Keratinocyte (primary cell): Measurements from ENCODE around the gene ARHGDIG. TPM values are rescaled to one million over a fixed set of nuclear protein-coding genes. Genes with fewer than 3 reads are reported as not detected.
A peak's percentile ranks its signal among the peaks of the same experiment; 100 is the strongest.

Source experiments
- DNase-seq: peaks from one replicate; pipeline ENCODE4 v3.0.0-alpha.2; 2011; ENCODE audit warnings: low read depth, missing footprints, low spot score
- FAIRE-seq: peaks from 2 replicates; lab custom pipeline; 2011; peaks lifted over from hg19 to GRCh38; lab: Jason Lieb, UNC
- H2AFZ ChIP-seq: 2 replicates; pipeline ENCODE4 v1.6.0; 2012; ENCODE audit warnings: low read length, control low read depth, inconsistent platforms; ENCODE audit not compliant: control insufficient read depth
- H3K27ac ChIP-seq: 2 replicates; pipeline ENCODE4 v1.5.1; 2011; ENCODE audit warnings: low read length; ENCODE audit not compliant: control insufficient read depth, insufficient read depth
- H3K27me3 ChIP-seq: 3 replicates; pipeline ENCODE4 v1.6.0; 2011; ENCODE audit warnings: low read length; ENCODE audit not compliant: control insufficient read depth, insufficient read depth; ENCODE audit errors: extremely low read depth
- H3K36me3 ChIP-seq, 2 experiments: 2 replicates in 1 of 2; 3 replicates in 1 of 2; pipeline ENCODE4 v1.5.1; 2011; ENCODE audit warnings: low read length in 2 of 2, mild to moderate bottlenecking in 1 of 2; ENCODE audit not compliant: control insufficient read depth in 2 of 2, insufficient read depth in 2 of 2; ENCODE audit errors: extremely low read depth in 1 of 2
- H3K4me1 ChIP-seq: 3 replicates; pipeline ENCODE4 v1.5.1; 2011; ENCODE audit warnings: low read length; ENCODE audit not compliant: control insufficient read depth, insufficient read depth; ENCODE audit errors: extremely low read depth
- H3K4me2 ChIP-seq: 3 replicates; pipeline ENCODE4 v1.6.0; 2011; ENCODE audit warnings: low read depth, low read length; ENCODE audit not compliant: control insufficient read depth, insufficient read depth; ENCODE audit errors: extremely low read depth
- H3K4me3 ChIP-seq, 3 experiments: fragments of 200-600 bp in 1 of 3; sonication (generic) in 1 of 3; 2 replicates in 2 of 3; 3 replicates in 1 of 3; pipeline ENCODE4 v1.5.1; 2011 to 2016; ENCODE audit warnings: low read length in 3 of 3, mild to moderate bottlenecking in 3 of 3, control low read depth in 2 of 3, inconsistent platforms in 1 of 3, low read depth in 1 of 3, mixed read lengths in 1 of 3, mixed run types in 1 of 3, moderate library complexity in 1 of 3; ENCODE audit not compliant: control insufficient read depth in 2 of 3, insufficient read depth in 2 of 3; ENCODE audit errors: extremely low read depth in 1 of 3
- H3K79me2 ChIP-seq: 2 replicates; pipeline ENCODE4 v1.6.0; 2012; ENCODE audit warnings: low read length; ENCODE audit not compliant: control insufficient read depth, insufficient read depth
- H3K9ac ChIP-seq: 3 replicates; pipeline ENCODE4 v1.6.0; 2011; ENCODE audit warnings: low read length; ENCODE audit not compliant: control insufficient read depth, insufficient read depth; ENCODE audit errors: extremely low read depth
- H3K9me1 ChIP-seq: 3 replicates; pipeline ENCODE4 v1.6.0; 2011; ENCODE audit warnings: low read length; ENCODE audit not compliant: control insufficient read depth, insufficient read depth; ENCODE audit errors: extremely low read depth
- H3K9me3 ChIP-seq: 2 replicates; pipeline ENCODE4 v1.5.1; 2012; ENCODE audit warnings: low read depth, low read length; ENCODE audit not compliant: control insufficient read depth
- H4K20me1 ChIP-seq: 3 replicates; pipeline ENCODE4 v1.6.0; 2011; ENCODE audit warnings: low read length; ENCODE audit not compliant: control insufficient read depth, insufficient read depth; ENCODE audit errors: extremely low read depth
- CTCF ChIP-seq, 3 experiments: IDR thresholded peaks in 1 of 3; conservative IDR thresholded peaks in 1 of 3; optimal IDR thresholded peaks in 1 of 3; 2 replicates in 2 of 3; 3 replicates in 1 of 3; pipeline versions ENCODE3 to v1.5.1; 2011; ENCODE audit warnings: low read length in 3 of 3, mild to moderate bottlenecking in 3 of 3, moderate library complexity in 2 of 3, control low read depth in 1 of 3, inconsistent platforms in 1 of 3; ENCODE audit not compliant: insufficient read depth in 2 of 3; ENCODE audit errors: extremely low read depth in 1 of 3
- EZH2 ChIP-seq: IDR thresholded peaks from one replicate; pipeline ENCODE4 v1.6.1; 2012; ENCODE audit warnings: inconsistent platforms, mild to moderate bottlenecking, low read length, moderate library complexity
- dilution Hi-C: fragments of 300-500 bp; cut with MboI; formaldehyde crosslinking; loops from one replicate; pipeline ENCODE4 v1.7.0; 2020; ENCODE audit warnings: low sequenced_read_pairs; ENCODE audit not compliant: extremely low pct_ligation_motif_present
- polyA plus RNA-seq, 5 experiments: library from polyadenylated mRNA; depleted of rRNA in 3 of 5; stranded (reverse) in 3 of 5; stranded (forward) in 1 of 5; unstranded in 1 of 5; fragments of >200 nt; gene quantifications; 1 replicate in 1 of 5; 2 replicates in 3 of 5; 3 replicates in 1 of 5; pipeline versions ENCODE4 v1.2.1 to v1.2.3, GENCODE V29; 2011 to 2012; ENCODE audit warnings: missing spikeins in 2 of 5, low read depth in 1 of 5, low replicate concordance in 1 of 5

ARHGDIG gene
- polyA plus RNA-seq, 1 donor (not counting 4 experiments of a cell fraction or from before 2014, with no cell fraction given): 0.17 TPM

GRCh38 chr16:275786-276232 is 4.6 kb upstream of the ARHGDIG start, which contains the start of gene RGS11:
Gene RGS11 (minus strand): TSS chr16:275944. CDS start chr16:275911, 33 bp downstream.
- no peaks in the 10 kb centered on the region for H3K4me1 ChIP-seq
- H3K27me3 ChIP-seq: peaks cover 45% of the 10 kb centered on the region
- H3K4me2 ChIP-seq: peak within 1 kb of the TSS; percentile 37
- DNase-seq (no peak), FAIRE-seq (no peak)
- no peaks in the 10 kb centered on the region for H3K79me2 ChIP-seq
- no peak within 1 kb of the TSS for H3K9ac ChIP-seq
- no peaks in the 10 kb centered on the region for H4K20me1 ChIP-seq
- H2AFZ ChIP-seq: no peak within 1 kb of the TSS
- H3K36me3 ChIP-seq: no peaks in the 10 kb centered on the region
- dilution Hi-C loops: no loop called here
- TF ChIP-seq EZH2 (no peak), CTCF (optimal IDR thresholded peaks at IDR 0.05 in 1 of 3, IDR thresholded peaks at IDR 0.05 in 1 of 3, conservative IDR thresholded peaks at IDR 0.05 in 1 of 3; ENCODE audit: extremely low read depth in 1 of 3, insufficient read depth in 2 of 3, low read length in 3 of 3) (no peak)
- no peak within 1 kb of the TSS for H3K4me3 ChIP-seq
- H3K9me1 ChIP-seq: no peaks in the 10 kb centered on the region
- H3K27ac ChIP-seq: no peak within 1 kb of the TSS
- H3K9me3 ChIP-seq: no peaks in the 10 kb centered on the region

- no peaks in the 10 kb centered on the region for H3K4me1 ChIP-seq
- no peak overlapping the region for H3K4me3 ChIP-seq
- no peaks in the 10 kb centered on the region for H3K9me1 ChIP-seq
- TF ChIP-seq EZH2 (no peak), CTCF (optimal IDR thresholded peaks at IDR 0.05 in 1 of 3, IDR thresholded peaks at IDR 0.05 in 1 of 3, conservative IDR thresholded peaks at IDR 0.05 in 1 of 3; ENCODE audit: extremely low read depth in 1 of 3, insufficient read depth in 2 of 3, low read length in 3 of 3) (no peak)
- no peak overlapping the region for H3K9ac ChIP-seq
- H3K79me2 ChIP-seq: no peaks in the 10 kb centered on the region
- H3K27ac ChIP-seq: no peak overlapping the region
- FAIRE-seq: no peak
- dilution Hi-C loops: no loop called here
- H3K4me2 ChIP-seq: no peak overlapping the region
- peaks cover 52% of the 10 kb centered on the region for H3K27me3 ChIP-seq
- H2AFZ ChIP-seq: no peak overlapping the region
- no peaks in the 10 kb centered on the region for H3K36me3 ChIP-seq
- H4K20me1 ChIP-seq: no peaks in the 10 kb centered on the region
- no peaks in the 10 kb centered on the region for H3K9me3 ChIP-seq
- no peak for DNase-seq
Observed at GRCh38 chr16:276426-277077, 3.8 kb upstream of the ARHGDIG start.
